Measurements from ENCODE around the gene LSAMP. TPM values are rescaled to one million over a fixed set of nuclear protein-coding genes. Genes with fewer than 3 reads are reported as not detected.
A peak's percentile ranks its signal among the peaks of the same experiment; 100 is the strongest.

The LSAMP gene
- polyA plus RNA-seq, 4 donors: 11.4 to 30.6 (median 14.0) TPM

DNA sequence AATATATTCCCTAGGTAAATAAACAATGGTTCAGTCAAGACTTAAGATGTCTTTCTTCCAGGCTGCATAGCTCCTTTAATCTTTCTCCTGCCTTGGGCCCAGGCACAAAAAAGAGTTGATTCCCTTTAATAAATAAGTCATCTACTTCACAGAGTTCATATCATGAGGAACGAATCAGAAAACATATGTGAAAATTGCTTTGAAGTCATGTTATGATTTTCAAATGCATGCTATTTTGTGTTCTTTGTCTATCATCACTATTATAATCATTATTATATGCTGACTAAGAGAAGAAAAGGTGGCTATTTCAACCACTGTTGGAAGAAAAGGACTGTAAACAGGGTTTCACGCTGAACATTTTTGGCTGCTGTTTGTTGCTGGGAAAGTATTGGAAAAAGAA lies 70.4 kb downstream of the LSAMP start:
- DNase-seq (ENCODE audit: low read depth in 4 of 4, low spot score in 3 of 4): no peak

DNA sequence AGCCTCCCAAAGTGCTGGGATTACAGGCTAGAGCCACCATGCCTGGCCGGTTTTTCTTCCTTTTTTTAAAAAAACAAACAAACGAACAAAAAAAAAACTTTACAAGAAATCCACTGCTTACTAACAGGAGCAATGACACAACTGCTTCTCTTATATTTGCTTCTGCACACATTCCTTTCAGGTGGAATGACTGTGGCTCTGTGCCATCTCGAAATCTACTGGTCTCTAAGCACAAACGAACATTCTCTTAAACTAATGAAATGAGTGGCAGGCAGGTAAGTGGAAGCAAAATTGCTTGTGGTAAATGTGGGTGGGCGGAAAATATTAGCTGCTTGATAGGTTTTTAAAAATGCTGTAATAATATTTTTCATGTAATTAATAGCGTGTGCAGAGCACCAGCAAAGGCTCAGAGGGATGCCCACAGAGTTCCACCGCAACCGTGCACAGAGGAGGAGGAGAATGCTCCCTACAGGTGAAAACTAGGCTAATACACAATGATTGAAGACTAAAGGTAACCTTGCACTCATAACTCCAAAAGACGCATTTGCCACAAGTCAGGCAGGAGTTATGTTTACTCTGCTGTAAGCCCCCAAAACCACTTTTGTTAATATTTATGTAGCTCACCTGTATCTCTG lies 77.4 kb downstream of the LSAMP start:
- DNase-seq (ENCODE audit: low read depth in 4 of 4, low spot score in 3 of 4): no peak

DNA sequence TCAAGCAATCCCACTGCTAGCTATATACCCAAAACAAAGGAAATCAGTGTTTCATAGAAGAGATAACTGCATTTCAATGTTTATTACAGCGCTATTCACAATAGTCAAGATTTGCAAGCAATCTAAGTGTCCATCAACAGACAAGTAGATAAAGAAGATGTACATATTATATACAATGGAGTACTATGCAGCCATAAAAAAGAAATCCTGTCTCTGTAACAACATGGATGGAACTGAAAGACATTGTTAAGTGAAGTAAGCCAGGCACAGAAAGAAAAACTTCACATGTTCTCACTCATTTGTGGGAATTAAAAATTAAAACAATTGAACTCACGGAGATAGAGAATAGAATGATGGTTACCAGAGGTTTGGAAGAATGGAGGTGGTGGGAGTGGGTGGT lies 89.2 kb downstream of the LSAMP start:
- no peak for DNase-seq (ENCODE audit: low read depth in 4 of 4, low spot score in 3 of 4)

DNA sequence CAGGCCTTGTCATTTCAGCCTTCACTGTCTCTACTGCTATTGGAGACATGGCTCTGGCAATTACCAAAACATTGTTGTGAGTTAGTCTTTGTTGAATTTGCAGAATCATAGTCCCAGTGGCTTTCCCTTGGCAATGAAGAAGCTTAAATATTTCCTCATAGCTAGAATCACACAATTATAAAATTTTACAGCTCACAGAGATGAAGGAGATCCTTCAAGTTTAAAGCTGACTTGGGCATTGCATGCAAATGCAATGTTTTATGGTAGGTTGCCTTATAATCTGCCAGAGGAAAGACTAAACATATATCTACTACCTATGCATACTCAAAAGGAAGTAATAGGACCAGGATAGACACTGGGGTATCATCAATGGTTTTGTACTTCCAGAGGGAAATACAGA lies 90.9 kb downstream of the LSAMP start:
- DNase-seq (ENCODE audit: low read depth in 4 of 4, low spot score in 3 of 4): no peak

DNA sequence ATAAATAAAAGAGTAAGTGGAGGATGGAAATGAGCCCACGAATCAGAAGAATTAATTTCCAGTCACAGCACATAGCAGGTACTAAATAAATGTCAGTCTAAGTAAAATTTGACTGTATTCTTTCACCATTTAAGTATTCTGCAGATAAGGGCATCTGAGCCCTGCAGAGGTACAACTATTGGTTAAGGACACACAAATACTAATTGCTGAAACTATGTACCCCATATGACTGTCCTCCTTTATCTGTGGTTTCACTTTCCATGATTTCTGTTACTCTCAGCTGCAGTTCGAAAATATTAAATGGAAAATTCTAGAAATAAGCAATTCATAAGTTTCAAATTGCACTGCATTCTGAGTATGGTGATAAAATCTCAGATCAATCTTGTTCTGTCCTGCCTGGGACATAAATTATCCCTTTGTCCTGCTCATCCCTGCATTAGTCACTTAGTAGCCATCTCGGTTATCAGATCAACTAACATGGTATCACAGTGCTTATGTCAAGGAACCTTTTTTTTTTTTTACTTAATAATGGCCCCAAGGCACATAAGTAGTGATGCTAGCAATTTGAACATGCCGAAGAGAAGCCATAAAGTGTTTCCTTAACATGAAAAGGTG lies 95.1 kb downstream of the LSAMP start:
- no peak for DNase-seq (ENCODE audit: low read depth in 4 of 4, low spot score in 3 of 4)

GRCh38 chr3:116348216-116348615 lies 97.1 kb downstream of the LSAMP start:
- DNase-seq (ENCODE audit: low read depth in 4 of 4, low spot score in 3 of 4): no peak

DNA sequence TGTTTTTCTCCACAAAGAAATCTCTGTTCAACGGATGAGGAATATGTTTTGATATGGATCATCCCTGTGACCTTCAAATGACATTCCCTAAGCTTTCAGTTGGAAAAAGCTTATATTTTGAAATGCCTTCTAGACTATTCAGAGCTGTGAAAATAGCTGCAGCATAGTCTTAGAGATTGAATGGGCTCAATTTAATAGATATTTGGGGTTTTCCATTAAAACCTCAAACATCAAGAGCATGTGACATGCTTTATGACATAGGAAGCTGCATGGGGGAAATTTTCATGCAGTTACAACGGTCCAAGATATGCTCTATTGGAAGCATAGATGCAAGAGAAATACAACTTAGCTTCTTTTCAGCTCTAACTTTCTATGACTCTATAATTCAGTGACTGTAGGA lies 102.8 kb downstream of the LSAMP start:
- DNase-seq (ENCODE audit: low read depth in 4 of 4, low spot score in 3 of 4): no peak

GRCh38 chr3:116341899-116342298 lies 103.4 kb downstream of the LSAMP start:
- DNase-seq (ENCODE audit: low read depth in 4 of 4, low spot score in 3 of 4): no peak

DNA sequence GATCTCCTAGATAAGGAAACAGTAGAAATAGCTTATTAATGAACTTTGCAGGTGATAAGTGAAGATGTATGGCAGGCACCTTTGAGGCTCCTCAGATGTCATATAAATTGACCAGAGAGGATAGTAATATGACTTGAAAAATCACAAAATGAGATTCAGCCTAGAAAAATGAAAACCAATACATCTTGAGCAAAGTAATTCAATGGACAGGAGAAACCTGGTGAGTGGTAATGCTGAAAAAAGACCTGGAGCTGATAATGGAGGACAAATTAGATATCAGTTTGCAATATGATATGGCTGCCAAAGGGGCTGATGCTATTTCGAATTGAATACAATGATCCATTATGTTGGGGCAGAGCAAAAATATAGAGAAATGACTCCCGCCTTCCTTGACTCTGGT lies 103.9 kb downstream of the LSAMP start:
- DNase-seq (ENCODE audit: low read depth in 4 of 4, low spot score in 3 of 4): no peak

- DNase-seq (ENCODE audit: low read depth in 4 of 4, low spot score in 3 of 4): no peak
Measured at GRCh38 chr3:116340680-116341216, 104.5 kb downstream of the LSAMP start.

- DNase-seq (ENCODE audit: low read depth in 4 of 4, low spot score in 3 of 4): peak; percentile 6 to 12 (median 9)
Measured at GRCh38 chr3:116339441-116340028, 105.8 kb downstream of the LSAMP start.

GRCh38 chr3:116338713-116339112 lies 106.6 kb downstream of the LSAMP start:
- DNase-seq (ENCODE audit: low read depth in 4 of 4, low spot score in 3 of 4): no peak

- no peak for DNase-seq (ENCODE audit: low read depth in 4 of 4, low spot score in 3 of 4)
Measured at GRCh38 chr3:116337229-116337628, 108.1 kb downstream of the LSAMP start.

GRCh38 chr3:116331380-116331779 lies 113.9 kb downstream of the LSAMP start:
- DNase-seq (ENCODE audit: low read depth in 4 of 4, low spot score in 3 of 4): no peak

DNA sequence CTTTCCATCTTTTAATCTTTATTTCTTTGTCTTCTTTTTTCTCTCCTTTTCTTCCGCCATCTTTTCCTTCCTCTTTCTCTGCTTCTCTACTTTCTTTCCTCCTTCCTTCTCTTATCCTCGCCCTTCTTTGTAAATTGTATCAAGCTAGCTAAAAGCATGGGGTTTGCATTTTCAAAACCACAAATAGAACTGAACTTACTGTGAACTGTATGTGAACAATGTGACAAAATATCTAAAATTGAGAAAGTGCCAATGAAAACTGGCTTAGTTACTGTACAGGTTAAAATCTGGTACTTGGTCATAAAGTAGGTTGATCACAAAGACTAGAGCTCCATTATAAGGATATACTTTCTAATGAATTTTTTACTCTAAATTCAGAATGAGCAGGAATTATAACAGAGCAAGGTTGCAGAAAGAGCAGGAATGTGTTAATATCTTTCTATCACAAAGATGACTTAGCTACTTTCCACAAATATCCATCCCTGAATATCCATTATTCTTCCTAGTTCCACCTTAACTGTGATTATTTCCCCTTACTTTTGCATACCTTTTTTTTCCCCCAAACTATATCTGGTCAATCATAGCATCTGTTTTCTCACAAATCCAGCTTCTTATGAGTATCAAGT lies 122.4 kb downstream of the LSAMP start:
- no peak for DNase-seq (ENCODE audit: low read depth in 4 of 4, low spot score in 3 of 4)

- no peak for DNase-seq (ENCODE audit: low read depth in 4 of 4, low spot score in 3 of 4)
Measured at GRCh38 chr3:116318370-116318769, 126.9 kb downstream of the LSAMP start.

DNA sequence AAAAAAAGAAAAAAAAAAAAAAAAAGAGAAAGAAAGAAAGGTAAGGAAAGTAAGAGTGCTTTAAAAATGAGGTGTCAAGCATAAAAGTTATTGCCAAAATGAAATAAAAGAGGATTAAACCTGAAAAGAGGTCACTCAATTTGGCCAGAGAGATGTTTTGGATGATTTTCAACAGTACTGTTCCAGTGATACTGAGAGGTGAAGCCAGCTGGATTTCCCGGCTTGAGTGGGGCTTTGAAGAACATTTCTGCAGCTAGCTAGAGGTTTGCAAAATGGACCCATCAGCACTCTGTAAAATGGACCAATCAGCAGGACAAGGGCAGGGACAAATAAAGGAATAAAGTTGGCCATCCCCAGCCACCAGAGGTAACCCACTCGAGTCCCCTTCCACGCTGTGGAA lies 128.5 kb downstream of the LSAMP start:
- no peak for DNase-seq (ENCODE audit: low read depth in 4 of 4, low spot score in 3 of 4)

GRCh38 chr3:116314476-116314875 lies 130.8 kb downstream of the LSAMP start:
- DNase-seq (ENCODE audit: low read depth in 4 of 4, low spot score in 3 of 4): no peak

GRCh38 chr3:116306720-116307119 lies 138.6 kb downstream of the LSAMP start:
- DNase-seq (ENCODE audit: low read depth in 4 of 4, low spot score in 3 of 4): no peak

DNA sequence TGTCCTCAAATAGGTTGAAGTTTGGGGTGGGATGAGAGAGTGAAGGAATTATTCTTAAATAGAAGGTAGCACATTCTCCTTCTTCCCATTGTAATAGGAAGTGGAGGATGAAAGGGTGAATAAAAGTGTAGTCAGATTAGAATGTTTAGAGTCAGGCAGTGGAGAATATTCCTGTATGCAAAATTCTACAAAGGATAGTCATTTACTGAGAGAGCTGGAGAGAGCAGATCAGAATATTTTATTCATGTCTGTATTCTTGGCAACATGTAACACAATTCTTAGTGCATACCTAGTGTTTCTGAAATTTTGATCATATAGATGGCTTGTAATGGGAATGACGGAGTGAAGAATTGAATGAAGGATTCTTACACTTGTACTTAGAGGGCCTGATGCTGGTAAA lies 139.1 kb downstream of the LSAMP start:
- DNase-seq (ENCODE audit: low read depth in 4 of 4, low spot score in 3 of 4): no peak

DNA sequence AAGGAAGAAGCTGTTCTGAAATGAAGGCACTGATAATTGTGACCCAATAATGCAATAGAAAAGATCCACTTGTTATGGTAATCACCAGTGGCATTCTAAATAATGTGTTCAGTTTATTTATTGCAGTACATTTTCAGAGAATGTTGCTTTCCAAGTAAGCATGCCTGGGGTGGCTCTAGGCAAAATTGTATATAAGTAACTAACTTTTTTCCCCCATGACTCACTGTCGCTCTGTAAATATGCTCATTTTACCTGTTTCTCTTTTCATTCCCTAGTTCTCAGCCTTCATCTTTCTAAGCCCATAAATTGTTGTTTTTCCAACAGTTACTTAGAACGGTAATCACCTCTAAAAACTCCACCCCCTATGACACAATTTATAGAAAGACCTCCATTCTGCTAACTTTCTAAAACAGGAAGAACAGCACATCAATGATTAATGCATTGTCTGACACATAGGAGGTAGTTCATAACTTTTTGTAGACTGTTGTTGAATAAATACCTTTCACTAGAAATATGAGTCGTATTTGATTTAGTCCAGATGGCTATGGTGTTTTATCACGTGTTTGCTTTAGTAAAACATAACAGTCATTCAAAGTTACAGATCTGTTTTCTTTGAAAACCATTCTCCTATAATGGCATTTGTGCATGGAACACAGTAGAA lies 143.1 kb downstream of the LSAMP start:
- no peak for DNase-seq (ENCODE audit: low read depth in 4 of 4, low spot score in 3 of 4)
